ENCODE data around the gene MSH5. TPM values are rescaled to one million over a fixed set of nuclear protein-coding genes. Genes with fewer than 3 reads are reported as not detected.
A peak's percentile ranks its signal among the peaks of the same experiment; 100 is the strongest.

MSH5 gene
- polyA plus RNA-seq, 1 donor (not counting 4 experiments of a cell fraction or from before 2014, with no cell fraction given) = 14.8 TPM

DNA sequence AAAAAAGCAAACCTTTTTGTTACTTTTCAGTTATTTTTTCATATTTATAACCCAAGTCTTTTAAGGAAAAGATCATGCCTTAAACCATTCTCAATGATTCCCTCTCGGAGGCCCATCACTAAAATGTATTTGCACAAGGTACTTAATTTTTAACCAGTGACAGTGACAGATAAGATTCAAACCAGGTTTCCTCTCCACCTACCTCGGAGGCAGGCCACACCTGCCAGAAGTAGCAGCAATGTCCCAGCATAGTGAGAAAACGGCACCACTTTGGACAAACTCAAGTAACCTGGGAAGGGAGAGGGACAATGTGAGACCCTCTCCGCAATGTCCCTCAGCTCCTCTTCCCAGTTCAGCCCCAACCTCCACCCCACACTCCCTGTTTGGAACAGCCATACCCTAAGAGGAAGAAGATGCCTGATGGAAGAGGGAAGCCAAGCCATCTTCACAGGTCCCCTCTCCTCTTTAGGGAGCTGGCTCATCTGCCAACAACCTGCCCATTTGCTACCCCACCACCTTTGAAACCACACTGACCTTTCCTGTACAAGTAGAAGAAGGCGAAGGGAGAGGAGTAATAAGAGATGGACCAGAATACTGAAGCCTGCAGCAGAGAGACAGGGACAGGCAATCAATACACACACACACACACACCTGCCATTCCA, 38.9 kb upstream of the MSH5 start:
- H3K36me3 ChIP-seq (ENCODE audit: control insufficient read depth in 2 of 2, extremely low read depth in 1 of 2, insufficient read depth in 2 of 2, low read length in 2 of 2) = peaks cover 0 to 3% of the 10 kb centered on the region in 2 experiments
- H4K20me1 ChIP-seq (ENCODE audit: control insufficient read depth, extremely low read depth, insufficient read depth, low read length) = no peaks in the 10 kb centered on the region
- dilution Hi-C loops (cut with MboI; ENCODE audit: extremely low pct_ligation_motif_present, low sequenced_read_pairs) = no loop called here
- H3K4me3 ChIP-seq (ENCODE audit: control insufficient read depth in 2 of 3, extremely low read depth in 1 of 3, insufficient read depth in 2 of 3, low read depth in 1 of 3, low read length in 3 of 3) = no peak overlapping the region
- peaks cover 9% of the 10 kb centered on the region for H3K4me1 ChIP-seq (ENCODE audit: control insufficient read depth, extremely low read depth, insufficient read depth, low read length)
- H3K9ac ChIP-seq (ENCODE audit: control insufficient read depth, extremely low read depth, insufficient read depth, low read length) = no peak overlapping the region
- H3K27ac ChIP-seq (ENCODE audit: control insufficient read depth, insufficient read depth, low read length) = no peak overlapping the region
- H3K9me1 ChIP-seq (ENCODE audit: control insufficient read depth, extremely low read depth, insufficient read depth, low read length) = no peaks in the 10 kb centered on the region
- FAIRE-seq (no peak), DNase-seq (ENCODE audit: low read depth, low spot score) (no peak)
- peaks cover 19% of the 10 kb centered on the region for H3K79me2 ChIP-seq (ENCODE audit: control insufficient read depth, insufficient read depth, low read length)
- no peaks in the 10 kb centered on the region for H3K9me3 ChIP-seq (ENCODE audit: control insufficient read depth, low read depth, low read length)
- H2AFZ ChIP-seq (ENCODE audit: control insufficient read depth, low read length) = no peak overlapping the region
- TF ChIP-seq EZH2 (IDR thresholded peaks at IDR 0.05; ENCODE audit: low read length) = no peak
- TF ChIP-seq, protein P1, sequence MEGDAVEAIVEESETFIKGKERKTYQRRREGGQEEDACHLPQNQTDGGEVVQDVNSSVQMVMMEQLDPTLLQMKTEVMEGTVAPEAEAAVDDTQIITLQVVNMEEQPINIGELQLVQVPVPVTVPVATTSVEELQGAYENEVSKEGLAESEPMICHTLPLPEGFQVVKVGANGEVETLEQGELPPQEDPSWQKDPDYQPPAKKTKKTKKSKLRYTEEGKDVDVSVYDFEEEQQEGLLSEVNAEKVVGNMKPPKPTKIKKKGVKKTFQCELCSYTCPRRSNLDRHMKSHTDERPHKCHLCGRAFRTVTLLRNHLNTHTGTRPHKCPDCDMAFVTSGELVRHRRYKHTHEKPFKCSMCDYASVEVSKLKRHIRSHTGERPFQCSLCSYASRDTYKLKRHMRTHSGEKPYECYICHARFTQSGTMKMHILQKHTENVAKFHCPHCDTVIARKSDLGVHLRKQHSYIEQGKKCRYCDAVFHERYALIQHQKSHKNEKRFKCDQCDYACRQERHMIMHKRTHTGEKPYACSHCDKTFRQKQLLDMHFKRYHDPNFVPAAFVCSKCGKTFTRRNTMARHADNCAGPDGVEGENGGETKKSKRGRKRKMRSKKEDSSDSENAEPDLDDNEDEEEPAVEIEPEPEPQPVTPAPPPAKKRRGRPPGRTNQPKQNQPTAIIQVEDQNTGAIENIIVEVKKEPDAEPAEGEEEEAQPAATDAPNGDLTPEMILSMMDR (optimal IDR thresholded peaks at IDR 0.05 in 1 of 3, IDR thresholded peaks at IDR 0.05 in 1 of 3, conservative IDR thresholded peaks at IDR 0.05 in 1 of 3; ENCODE audit: extremely low read depth in 1 of 3, insufficient read depth in 2 of 3, low read length in 3 of 3) = no peak
- no peaks in the 10 kb centered on the region for H3K27me3 ChIP-seq (ENCODE audit: control insufficient read depth, extremely low read depth, insufficient read depth, low read length)
- H3K4me2 ChIP-seq (ENCODE audit: control insufficient read depth, extremely low read depth, insufficient read depth, low read depth, low read length) = no peak overlapping the region

DNA sequence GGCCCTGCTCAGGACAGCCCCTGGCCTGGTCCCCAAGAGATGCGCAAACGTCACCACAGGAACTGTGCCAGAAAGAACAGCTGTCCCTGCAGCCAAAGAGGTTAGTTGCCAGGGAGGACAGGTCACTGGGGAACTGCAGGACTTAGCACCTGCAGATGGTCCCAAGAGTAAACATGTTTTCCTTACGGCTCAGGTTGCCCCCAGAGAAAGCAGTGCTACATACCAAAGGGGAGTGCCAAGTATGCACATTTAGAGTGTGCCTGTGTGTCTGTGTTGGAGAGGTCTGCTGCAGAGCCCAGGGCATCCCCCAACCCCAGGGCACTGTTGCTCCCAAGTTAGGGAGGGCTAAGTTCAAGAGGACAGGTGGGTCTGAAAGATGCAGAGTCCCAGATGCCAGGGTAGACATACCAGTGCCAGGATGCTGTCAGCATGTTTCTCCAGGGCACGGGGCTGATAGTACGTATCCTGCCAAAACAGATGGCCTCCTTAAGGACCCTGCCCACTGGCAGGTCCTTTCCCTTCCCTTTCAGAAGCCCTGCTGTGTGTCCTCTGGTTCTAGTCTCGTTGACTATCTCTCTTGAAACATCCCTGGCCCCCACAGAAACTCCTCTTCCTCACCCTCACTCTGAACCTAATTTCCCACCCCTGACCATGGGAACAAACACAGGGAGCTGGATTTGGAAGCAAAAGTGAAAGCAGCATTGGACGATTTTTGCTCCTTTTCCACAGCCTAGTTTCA, 38.0 kb upstream of the MSH5 start:
- Histone ChIP-seq H3K79me2 (ENCODE audit: control insufficient read depth, insufficient read depth, low read length) (peaks cover 19% of the 10 kb centered on the region), H3K4me3 (ENCODE audit: control insufficient read depth in 2 of 3, extremely low read depth in 1 of 3, insufficient read depth in 2 of 3, low read depth in 1 of 3, low read length in 3 of 3) (peak overlapping the region; percentile 73 to 87 (median 86)), H3K9me3 (ENCODE audit: control insufficient read depth, low read depth, low read length) (no peaks in the 10 kb centered on the region), H3K36me3 (ENCODE audit: control insufficient read depth in 2 of 2, extremely low read depth in 1 of 2, insufficient read depth in 2 of 2, low read length in 2 of 2) (peaks cover 0 to under 1% of the 10 kb centered on the region in 2 experiments), H3K27ac (ENCODE audit: control insufficient read depth, insufficient read depth, low read length) (peak overlapping the region; percentile 87), H3K9me1 (ENCODE audit: control insufficient read depth, extremely low read depth, insufficient read depth, low read length) (no peaks in the 10 kb centered on the region), H4K20me1 (ENCODE audit: control insufficient read depth, extremely low read depth, insufficient read depth, low read length) (no peaks in the 10 kb centered on the region), H3K4me1 (ENCODE audit: control insufficient read depth, extremely low read depth, insufficient read depth, low read length) (peaks cover 9% of the 10 kb centered on the region), H3K4me2 (ENCODE audit: control insufficient read depth, extremely low read depth, insufficient read depth, low read depth, low read length) (peak overlapping the region; percentile 98), H2AFZ (ENCODE audit: control insufficient read depth, low read length) (peak overlapping the region; percentile 86), H3K9ac (ENCODE audit: control insufficient read depth, extremely low read depth, insufficient read depth, low read length) (peak overlapping the region; percentile 89), H3K27me3 (ENCODE audit: control insufficient read depth, extremely low read depth, insufficient read depth, low read length) (no peaks in the 10 kb centered on the region)
- dilution Hi-C loops (cut with MboI; ENCODE audit: extremely low pct_ligation_motif_present, low sequenced_read_pairs) = no loop called here
- FAIRE-seq (no peak), DNase-seq (ENCODE audit: low read depth, low spot score) (no peak)
- no peak for TF ChIP-seq EZH2 (IDR thresholded peaks at IDR 0.05; ENCODE audit: low read length)
- TF ChIP-seq, protein P1 (optimal IDR thresholded peaks at IDR 0.05 in 1 of 3, IDR thresholded peaks at IDR 0.05 in 1 of 3, conservative IDR thresholded peaks at IDR 0.05 in 1 of 3; ENCODE audit: extremely low read depth in 1 of 3, insufficient read depth in 2 of 3, low read length in 3 of 3) = no peak

Data from keratinocyte (primary cell).